HCT116 (cell line): Measurements from ENCODE around the gene FARP1. TPM values are rescaled to one million over a fixed set of nuclear protein-coding genes. Genes with fewer than 3 reads are reported as not detected.

Source experiments
- ATAC-seq: fragments of 200-7000 bp; cut with Tn5 transposase; 2 replicates; pipeline ENCODE4 v1.9.1; 2020; ENCODE audit warnings: mild to moderate bottlenecking, moderate library complexity
- BruUV-seq: library from RNA; stranded (reverse); fragments of 400-500 nt; replicated peaks from 2 replicates; lab custom pipeline; 2021; lab: Mats Ljungman, UMichigan
- CTCF ChIA-PET: fragments of 300-600 bp; sonication (Branson Sonifier 250); formaldehyde crosslinking; loops from one replicate; lab custom pipeline; 2021; ENCODE audit warnings: antibody characterized with exemption; lab: Charles Lee
- POLR2A ChIA-PET: fragments of 300-600, 350-600 bp; sonication (Branson Sonifier 250); formaldehyde crosslinking; loops from one replicate; lab custom pipeline; 2021; ENCODE audit warnings: antibody characterized with exemption; lab: Charles Lee
- RAD21 ChIA-PET, 2 experiments: fragments of 300-600 bp; sonication (Branson Sonifier 250); formaldehyde crosslinking; loops; one replicate each; lab custom pipeline; 2023; ENCODE audit warnings: low total read pairs in 2 of 2; ENCODE audit not compliant: uncharacterized antibody in 2 of 2, unreplicated experiment in 2 of 2, low non-redundant PET in 1 of 2; lab: Charles Lee
- DNase-seq: peaks from one replicate; pipeline ENCODE4 v3.0.0-alpha.2; 2010; ENCODE audit warnings: low read depth, low spot score
- H2AFZ ChIP-seq: fragments of 200-600 bp; shearing (Covaris generic), sonication (generic); 2 replicates; pipeline ENCODE4 v1.6.1; 2017; ENCODE audit warnings: low read depth, mixed run types, mixed read lengths, antibody characterized with exemption, low read length; ENCODE audit not compliant: poor library complexity, severe bottlenecking
- H3K27ac ChIP-seq: 2 replicates; pipeline ENCODE4 v1.5.1; 2012; ENCODE audit warnings: low read depth, low read length
- H3K27me3 ChIP-seq: fragments of 200-600 bp; sonication (generic); 2 replicates; pipeline ENCODE4 v1.6.1; 2016; ENCODE audit warnings: mixed run types, low read length, mixed read lengths; ENCODE audit not compliant: insufficient read depth
- H3K36me3 ChIP-seq, 2 experiments: fragments of 200-500 bp in 1 of 2; fragments of 200-600 bp in 1 of 2; sonication (Bioruptor generic) in 1 of 2; sonication (generic) in 1 of 2; 2 replicates each; pipeline versions ENCODE4 v1.5.1 to v1.6.1; 2014 to 2016; ENCODE audit warnings: low read length in 2 of 2, inconsistent platforms in 1 of 2, mixed read lengths in 1 of 2, mixed run types in 1 of 2; ENCODE audit not compliant: insufficient read depth in 2 of 2, control insufficient read depth in 1 of 2
- H3K4me1 ChIP-seq, 2 experiments: fragments of 200-600 bp in 1 of 2; sonication (generic) in 1 of 2; 2 replicates each; pipeline versions ENCODE4 v1.5.1 to v1.6.1; 2012 to 2017; ENCODE audit warnings: low read length in 2 of 2, inconsistent platforms in 1 of 2, mild to moderate bottlenecking in 1 of 2, mixed read lengths in 1 of 2, mixed run types in 1 of 2, moderate library complexity in 1 of 2; ENCODE audit not compliant: insufficient read depth in 2 of 2, control insufficient read depth in 1 of 2
- H3K4me2 ChIP-seq: fragments of 200-600 bp; sonication (generic); 2 replicates; pipeline ENCODE4 v1.6.1; 2017; ENCODE audit warnings: mixed run types, low read length, mixed read lengths
- H3K4me3 ChIP-seq, 2 experiments: fragments of 200-600 bp in 1 of 2; sonication (generic) in 1 of 2; replicated peaks in 1 of 2; 2 replicates each; pipeline ENCODE4 v1.5.1; 2011 to 2016; ENCODE audit warnings: low read length in 2 of 2, control low read depth in 1 of 2, low read depth in 1 of 2, mild to moderate bottlenecking in 1 of 2, mixed read lengths in 1 of 2, mixed run types in 1 of 2
- H3K79me2 ChIP-seq: fragments of 200-600 bp; sonication (generic); 2 replicates; pipeline ENCODE4 v1.6.1; 2017; ENCODE audit warnings: mild to moderate bottlenecking, mixed run types, low read length, moderate library complexity, mixed read lengths; ENCODE audit not compliant: insufficient read depth
- H3K9ac ChIP-seq: fragments of 200-600 bp; sonication (generic); 2 replicates; pipeline ENCODE4 v1.6.1; 2016; ENCODE audit warnings: low read length, mixed read lengths
- H3K9me2 ChIP-seq: fragments of 200-600 bp; sonication (generic), shearing (Covaris generic); 2 replicates; pipeline ENCODE4 v1.6.1; 2017; ENCODE audit warnings: mixed run types, mild to moderate bottlenecking, moderate library complexity; ENCODE audit not compliant: insufficient read depth
- H3K9me3 ChIP-seq, 2 experiments: fragments of 200-500 bp in 1 of 2; fragments of 200-600 bp in 1 of 2; sonication (Bioruptor generic) in 1 of 2; sonication (generic) in 1 of 2; 2 replicates each; pipeline ENCODE4 v1.6.1; 2014 to 2017; ENCODE audit warnings: low read length in 2 of 2, mixed read lengths in 2 of 2, inconsistent platforms in 1 of 2, low read depth in 1 of 2, mild to moderate bottlenecking in 1 of 2, mixed run types in 1 of 2, moderate library complexity in 1 of 2; ENCODE audit not compliant: control insufficient read depth in 1 of 2, insufficient read depth in 1 of 2
- H4K20me1 ChIP-seq: fragments of 200-600 bp; sonication (generic), shearing (Covaris generic); 2 replicates; pipeline ENCODE4 v1.6.1; 2017; ENCODE audit warnings: mixed run types, mild to moderate bottlenecking, moderate library complexity; ENCODE audit not compliant: insufficient read depth
- CEBPB ChIP-seq: IDR thresholded peaks from 2 replicates; pipeline ENCODE4 v1.6.1; 2012; ENCODE audit warnings: low read depth
- EGR1 ChIP-seq: IDR thresholded peaks from 2 replicates; pipeline ENCODE4 v1.6.1; 2012; ENCODE audit warnings: low read depth
- ELF1 ChIP-seq: IDR thresholded peaks from 2 replicates; pipeline ENCODE4 v1.6.1; 2012; ENCODE audit warnings: low read depth, borderline replicate concordance
- EZH2 ChIP-seq: fragments of 200-600 bp; sonication (generic); IDR thresholded peaks from 2 replicates; pipeline ENCODE4 v1.6.1; 2017; ENCODE audit warnings: antibody characterized with exemption, mixed run types
- EZH2phosphoT487 ChIP-seq: fragments of 200-600 bp; IDR thresholded peaks from 2 replicates; pipeline ENCODE4 v1.6.1; 2018; ENCODE audit warnings: antibody characterized with exemption, borderline replicate concordance
- JUND ChIP-seq: IDR thresholded peaks from 2 replicates; pipeline ENCODE4 v1.6.1; 2012
- POLR2A ChIP-seq: IDR thresholded peaks from 2 replicates; pipeline ENCODE4 v1.7.0; 2011; ENCODE audit warnings: borderline replicate concordance; ENCODE audit not compliant: insufficient read depth, insufficient read length; ENCODE audit errors: extremely low read depth
- POLR2AphosphoS5 ChIP-seq: IDR thresholded peaks from 2 replicates; pipeline ENCODE4 v1.6.1; 2011; ENCODE audit warnings: mild to moderate bottlenecking, low read depth, low read length, moderate library complexity
- RAD21 ChIP-seq: IDR thresholded peaks from 2 replicates; pipeline ENCODE4 v1.6.1; 2012; ENCODE audit warnings: low read depth, mild to moderate bottlenecking
- SIN3A ChIP-seq: IDR thresholded peaks from 2 replicates; pipeline ENCODE4 v1.6.1; 2012; ENCODE audit warnings: low read depth
- SRF ChIP-seq: IDR thresholded peaks from 2 replicates; pipeline ENCODE4 v1.6.1; 2012; ENCODE audit warnings: low read depth
- TCF7L2 ChIP-seq: IDR thresholded peaks from 2 replicates; pipeline ENCODE4 v1.7.0; 2011; ENCODE audit warnings: borderline replicate concordance, inconsistent platforms; ENCODE audit not compliant: insufficient read depth, insufficient read length; ENCODE audit errors: extremely low read depth
- YY1 ChIP-seq: IDR thresholded peaks from 2 replicates; pipeline ENCODE4 v1.6.1; 2011; ENCODE audit warnings: low read length, low read depth, moderate library complexity, mild to moderate bottlenecking; ENCODE audit not compliant: insufficient replicate concordance; ENCODE audit errors: extremely low read depth
- ZFX ChIP-seq: fragments of 450-650 bp; IDR thresholded peaks from 2 replicates; pipeline ENCODE4 v1.6.1; 2017
- ZNF274 ChIP-seq: fragments of 200-500 bp; sonication (Bioruptor generic); IDR thresholded peaks from 2 replicates; pipeline ENCODE4 v1.6.1; 2014; ENCODE audit warnings: mild to moderate bottlenecking, low read depth, low read length, inconsistent platforms
- intact Hi-C: fragments of 100-400 bp; cut with micrococcal nuclease; formaldehyde crosslinking; loops from 2 replicates; pipeline ENCODE4 v1.10.0; 2022
- total RNA-seq: library from RNA; stranded (reverse); gene quantifications from one replicate; pipeline ENCODE4 v1.2.1, GENCODE V29; 2021; ENCODE audit not compliant: unreplicated experiment
- TF ChIP-seq, protein P1 (sequence below): IDR thresholded peaks from 2 replicates; pipeline ENCODE4 v1.6.1; 2012
- TF ChIP-seq, protein P2 (sequence below): IDR thresholded peaks from 2 replicates; pipeline ENCODE4 v1.6.1; 2012
- TF ChIP-seq, protein P3 (sequence below), 3 experiments: fragments of 200-600 bp in 1 of 3; sonication (generic) in 1 of 3; IDR thresholded peaks in 2 of 3; conservative IDR thresholded peaks in 1 of 3; 2 replicates each; pipeline ENCODE4 v1.5.1; 2012 to 2017; ENCODE audit warnings: low read depth in 2 of 3, low read length in 2 of 3, antibody characterized with exemption in 1 of 3, borderline replicate concordance in 1 of 3, control low read depth in 1 of 3, mild to moderate bottlenecking in 1 of 3, mixed read lengths in 1 of 3, mixed run types in 1 of 3, moderate library complexity in 1 of 3; ENCODE audit not compliant: insufficient read depth in 1 of 3
- TF ChIP-seq, protein P4 (sequence below): IDR thresholded peaks from 2 replicates; pipeline ENCODE4 v1.6.1; 2011; ENCODE audit warnings: mild to moderate bottlenecking, low read length, moderate library complexity; ENCODE audit not compliant: insufficient replicate concordance; ENCODE audit errors: extremely low read depth

FARP1 gene
- total RNA-seq, 1 experiment from 2014 or later: 30.5 TPM

DNA sequence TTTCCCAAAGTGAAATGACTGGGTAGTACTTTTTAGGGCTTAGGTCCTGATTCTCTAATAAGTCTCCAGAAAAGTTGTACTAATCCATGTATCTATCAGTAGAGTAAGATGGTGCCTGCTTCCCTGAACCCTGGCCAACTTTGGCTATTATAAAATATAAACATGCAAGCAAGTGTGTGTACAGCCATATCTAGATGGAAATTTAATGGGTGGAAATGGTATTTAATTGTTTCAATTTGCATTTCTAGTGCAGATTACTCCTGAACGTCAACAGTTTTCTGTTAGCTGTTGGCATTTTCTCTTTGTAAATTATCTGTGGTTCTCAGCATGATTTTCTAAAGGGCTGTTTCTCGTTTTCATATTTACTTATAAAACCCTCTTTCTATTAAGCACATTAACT lies 221.3 kb downstream of the FARP1 start:
- DNase-seq: no peak
- Histone ChIP-seq H3K4me1 (no peaks in the 10 kb centered on the region), H4K20me1 (no peaks in the 10 kb centered on the region), H3K9me3 (no peaks in the 10 kb centered on the region), H3K36me3 (no peaks in the 10 kb centered on the region), H3K27ac (no peak overlapping the region), H3K27me3 (no peaks in the 10 kb centered on the region), H3K4me3 (no peak overlapping the region)
- no peak for ATAC-seq
- TF ChIP-seq ZNF274 (no peak), JUND (no peak), SIN3A (no peak), EZH2phosphoT487 (no peak), ELF1 (no peak), POLR2A (no peak), POLR2AphosphoS5 (no peak), ZFX (no peak), TCF7L2 (no peak), CEBPB (no peak), RAD21 (no peak), YY1 (no peak), EGR1 (no peak), EZH2 (no peak), SRF (no peak)
- TF ChIP-seq, protein P1, sequence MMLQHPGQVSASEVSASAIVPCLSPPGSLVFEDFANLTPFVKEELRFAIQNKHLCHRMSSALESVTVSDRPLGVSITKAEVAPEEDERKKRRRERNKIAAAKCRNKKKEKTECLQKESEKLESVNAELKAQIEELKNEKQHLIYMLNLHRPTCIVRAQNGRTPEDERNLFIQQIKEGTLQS: no peak
- TF ChIP-seq, protein P2, sequence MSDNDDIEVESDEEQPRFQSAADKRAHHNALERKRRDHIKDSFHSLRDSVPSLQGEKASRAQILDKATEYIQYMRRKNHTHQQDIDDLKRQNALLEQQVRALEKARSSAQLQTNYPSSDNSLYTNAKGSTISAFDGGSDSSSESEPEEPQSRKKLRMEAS: no peak
- TF ChIP-seq, protein P3, sequence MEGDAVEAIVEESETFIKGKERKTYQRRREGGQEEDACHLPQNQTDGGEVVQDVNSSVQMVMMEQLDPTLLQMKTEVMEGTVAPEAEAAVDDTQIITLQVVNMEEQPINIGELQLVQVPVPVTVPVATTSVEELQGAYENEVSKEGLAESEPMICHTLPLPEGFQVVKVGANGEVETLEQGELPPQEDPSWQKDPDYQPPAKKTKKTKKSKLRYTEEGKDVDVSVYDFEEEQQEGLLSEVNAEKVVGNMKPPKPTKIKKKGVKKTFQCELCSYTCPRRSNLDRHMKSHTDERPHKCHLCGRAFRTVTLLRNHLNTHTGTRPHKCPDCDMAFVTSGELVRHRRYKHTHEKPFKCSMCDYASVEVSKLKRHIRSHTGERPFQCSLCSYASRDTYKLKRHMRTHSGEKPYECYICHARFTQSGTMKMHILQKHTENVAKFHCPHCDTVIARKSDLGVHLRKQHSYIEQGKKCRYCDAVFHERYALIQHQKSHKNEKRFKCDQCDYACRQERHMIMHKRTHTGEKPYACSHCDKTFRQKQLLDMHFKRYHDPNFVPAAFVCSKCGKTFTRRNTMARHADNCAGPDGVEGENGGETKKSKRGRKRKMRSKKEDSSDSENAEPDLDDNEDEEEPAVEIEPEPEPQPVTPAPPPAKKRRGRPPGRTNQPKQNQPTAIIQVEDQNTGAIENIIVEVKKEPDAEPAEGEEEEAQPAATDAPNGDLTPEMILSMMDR (IDR thresholded peaks at IDR 0.05 in 2 of 3, conservative IDR thresholded peaks at IDR 0.05 in 1 of 3; ENCODE audit: borderline replicate concordance in 1 of 3, insufficient read depth in 1 of 3, low read depth in 2 of 3, low read length in 2 of 3): no peak
- TF ChIP-seq, protein P4, sequence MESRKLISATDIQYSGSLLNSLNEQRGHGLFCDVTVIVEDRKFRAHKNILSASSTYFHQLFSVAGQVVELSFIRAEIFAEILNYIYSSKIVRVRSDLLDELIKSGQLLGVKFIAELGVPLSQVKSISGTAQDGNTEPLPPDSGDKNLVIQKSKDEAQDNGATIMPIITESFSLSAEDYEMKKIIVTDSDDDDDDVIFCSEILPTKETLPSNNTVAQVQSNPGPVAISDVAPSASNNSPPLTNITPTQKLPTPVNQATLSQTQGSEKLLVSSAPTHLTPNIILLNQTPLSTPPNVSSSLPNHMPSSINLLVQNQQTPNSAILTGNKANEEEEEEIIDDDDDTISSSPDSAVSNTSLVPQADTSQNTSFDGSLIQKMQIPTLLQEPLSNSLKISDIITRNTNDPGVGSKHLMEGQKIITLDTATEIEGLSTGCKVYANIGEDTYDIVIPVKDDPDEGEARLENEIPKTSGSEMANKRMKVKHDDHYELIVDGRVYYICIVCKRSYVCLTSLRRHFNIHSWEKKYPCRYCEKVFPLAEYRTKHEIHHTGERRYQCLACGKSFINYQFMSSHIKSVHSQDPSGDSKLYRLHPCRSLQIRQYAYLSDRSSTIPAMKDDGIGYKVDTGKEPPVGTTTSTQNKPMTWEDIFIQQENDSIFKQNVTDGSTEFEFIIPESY: no peak
- TF ChIP-seq, all 23 proteins: peak for 0
- Histone ChIP-seq H3K79me2 (no peaks in the 10 kb centered on the region), H3K4me2 (no peak overlapping the region), H3K9ac (no peak overlapping the region), H3K9me2 (no peaks in the 10 kb centered on the region), H2AFZ (no peak overlapping the region)
- ChIA-PET RAD21 (no interaction called here), POLR2A (no interaction called here), CTCF (no interaction called here)
- BruUV-seq: no TSS peak
- intact Hi-C loops: no loop called here
